ENCODE results near the gene IKZF1.

DNA sequence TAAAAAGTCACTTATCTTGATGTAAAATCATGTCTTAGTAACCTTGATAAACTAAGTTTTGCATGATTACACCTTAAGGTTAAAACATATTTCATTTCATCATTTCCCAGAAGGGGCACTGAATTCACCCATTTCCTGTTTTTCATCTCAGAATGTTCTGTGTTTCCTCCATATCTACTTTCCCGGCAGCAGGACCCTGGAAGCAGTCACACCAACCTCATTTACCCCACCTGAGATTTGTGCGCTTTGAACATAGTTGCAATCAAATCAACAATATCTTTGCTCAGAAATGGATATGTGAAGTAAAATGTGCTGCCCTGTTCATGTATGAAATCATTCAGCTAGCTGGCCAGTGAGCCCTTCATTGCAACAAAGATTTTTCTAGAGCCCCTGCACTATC lies 46.8 kb downstream of the IKZF1 start:
- TF ChIP-seq CTCF (IDR thresholded peaks at IDR 0.05; ENCODE audit: insufficient read depth, low read length, poor library complexity, severe bottlenecking) = no peak
- TF ChIP-seq EZH2phosphoT487 (conservative IDR thresholded peaks at IDR 0.05; ENCODE audit: low read length) = no peak

Measured in SU-DHL-6 (cell line).